ENCODE measurements around the gene JAZF1. TPM values are rescaled to one million over a fixed set of nuclear protein-coding genes. Genes with fewer than 3 reads are reported as not detected.

JAZF1 gene
- total RNA-seq, 1 donor from 2014 or later, result 29.4 TPM

DNA sequence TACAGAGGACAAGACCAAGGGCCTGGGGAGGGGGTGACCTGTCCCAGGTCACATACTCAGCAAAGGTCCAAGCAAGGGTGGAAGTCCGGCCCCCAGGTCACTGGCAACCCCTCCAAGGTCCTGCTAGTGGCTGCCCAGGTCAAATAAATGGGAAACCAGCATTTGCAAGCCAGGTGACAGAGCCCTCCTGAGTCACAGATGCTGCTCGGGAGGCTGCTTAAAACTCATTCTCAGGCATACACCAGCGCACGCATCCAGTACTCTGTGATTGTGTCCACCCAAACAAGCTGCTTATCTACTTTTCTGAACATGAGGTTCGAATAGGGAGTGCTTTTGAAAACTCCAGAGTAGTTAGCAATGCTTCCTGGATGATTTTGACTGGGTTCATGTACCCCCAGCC lies 310.0 kb downstream of the JAZF1 start:
- intact Hi-C loops (cut with micrococcal nuclease), result no loop called here
- Histone ChIP-seq H3K27ac (replicated peaks) (no peak overlapping the region), H3K27me3 (ENCODE audit: low read depth) (no peaks in the 10 kb centered on the region), H3K4me1 (peaks cover 24% of the 10 kb centered on the region), H3K4me3 (no peak overlapping the region), H3K36me3 (no peaks in the 10 kb centered on the region), H3K9me3 (replicated peaks) (no peaks in the 10 kb centered on the region)
- no peak for DNase-seq
- TF ChIP-seq, protein P1, sequence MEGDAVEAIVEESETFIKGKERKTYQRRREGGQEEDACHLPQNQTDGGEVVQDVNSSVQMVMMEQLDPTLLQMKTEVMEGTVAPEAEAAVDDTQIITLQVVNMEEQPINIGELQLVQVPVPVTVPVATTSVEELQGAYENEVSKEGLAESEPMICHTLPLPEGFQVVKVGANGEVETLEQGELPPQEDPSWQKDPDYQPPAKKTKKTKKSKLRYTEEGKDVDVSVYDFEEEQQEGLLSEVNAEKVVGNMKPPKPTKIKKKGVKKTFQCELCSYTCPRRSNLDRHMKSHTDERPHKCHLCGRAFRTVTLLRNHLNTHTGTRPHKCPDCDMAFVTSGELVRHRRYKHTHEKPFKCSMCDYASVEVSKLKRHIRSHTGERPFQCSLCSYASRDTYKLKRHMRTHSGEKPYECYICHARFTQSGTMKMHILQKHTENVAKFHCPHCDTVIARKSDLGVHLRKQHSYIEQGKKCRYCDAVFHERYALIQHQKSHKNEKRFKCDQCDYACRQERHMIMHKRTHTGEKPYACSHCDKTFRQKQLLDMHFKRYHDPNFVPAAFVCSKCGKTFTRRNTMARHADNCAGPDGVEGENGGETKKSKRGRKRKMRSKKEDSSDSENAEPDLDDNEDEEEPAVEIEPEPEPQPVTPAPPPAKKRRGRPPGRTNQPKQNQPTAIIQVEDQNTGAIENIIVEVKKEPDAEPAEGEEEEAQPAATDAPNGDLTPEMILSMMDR (IDR thresholded peaks at IDR 0.05; ENCODE audit: borderline replicate concordance), result no peak

DNA sequence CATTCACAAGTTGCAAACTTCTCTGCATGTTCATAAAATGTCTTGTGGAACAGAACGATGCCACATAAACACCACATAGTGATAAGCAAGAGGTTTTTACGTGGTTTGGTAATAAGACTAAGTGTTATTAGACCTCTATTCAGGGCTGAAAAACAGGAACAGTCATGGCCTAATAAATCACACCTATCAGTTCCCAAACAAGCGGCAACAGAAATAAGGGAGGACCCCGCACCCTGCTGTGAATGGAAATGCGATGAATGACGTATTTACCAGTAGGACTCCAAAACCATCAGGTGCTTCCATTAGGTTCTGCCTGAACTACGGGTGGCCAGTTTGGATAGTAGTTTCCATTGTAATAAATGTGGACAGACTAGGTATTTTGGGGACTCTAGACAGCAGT lies 311.5 kb downstream of the JAZF1 start:
- intact Hi-C loops (cut with micrococcal nuclease), result no loop called here
- TF ChIP-seq, protein P1 (IDR thresholded peaks at IDR 0.05; ENCODE audit: borderline replicate concordance), result no peak
- Histone ChIP-seq H3K36me3 (no peaks in the 10 kb centered on the region), H3K4me3 (no peak overlapping the region), H3K27me3 (ENCODE audit: low read depth) (no peaks in the 10 kb centered on the region), H3K27ac (replicated peaks) (no peak overlapping the region), H3K9me3 (replicated peaks) (no peaks in the 10 kb centered on the region), H3K4me1 (peaks cover 13% of the 10 kb centered on the region)
- no peak for DNase-seq

DNA sequence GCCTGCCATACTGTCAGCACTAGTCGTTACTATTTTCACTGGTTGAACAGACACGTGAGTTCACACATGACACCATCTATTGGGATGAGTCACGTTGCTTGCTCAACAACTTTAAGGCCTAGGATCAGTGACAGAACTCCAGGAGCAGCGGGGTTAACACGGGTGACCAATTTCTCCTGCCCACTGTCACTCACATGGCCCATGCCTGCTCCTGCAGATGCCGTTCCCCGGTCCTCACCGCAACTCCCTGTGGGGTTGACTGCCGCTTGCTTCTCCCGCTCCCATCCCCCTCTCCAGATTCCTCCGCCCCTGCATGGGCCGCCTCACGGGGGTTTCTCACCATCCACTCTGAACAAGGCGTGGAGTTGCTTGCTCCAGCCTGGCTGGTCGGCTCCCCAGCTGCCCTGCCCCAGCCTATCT lies 312.5 kb downstream of the JAZF1 start:
- Histone ChIP-seq H3K27ac (replicated peaks) (no peak overlapping the region), H3K4me3 (no peak overlapping the region), H3K4me1 (peaks cover 5% of the 10 kb centered on the region), H3K27me3 (ENCODE audit: low read depth) (no peaks in the 10 kb centered on the region), H3K9me3 (replicated peaks) (no peaks in the 10 kb centered on the region), H3K36me3 (no peaks in the 10 kb centered on the region)
- DNase-seq, result no peak
- intact Hi-C loops (cut with micrococcal nuclease), result no loop called here
- TF ChIP-seq, protein P1 (IDR thresholded peaks at IDR 0.05; ENCODE audit: borderline replicate concordance), result no peak

DNA sequence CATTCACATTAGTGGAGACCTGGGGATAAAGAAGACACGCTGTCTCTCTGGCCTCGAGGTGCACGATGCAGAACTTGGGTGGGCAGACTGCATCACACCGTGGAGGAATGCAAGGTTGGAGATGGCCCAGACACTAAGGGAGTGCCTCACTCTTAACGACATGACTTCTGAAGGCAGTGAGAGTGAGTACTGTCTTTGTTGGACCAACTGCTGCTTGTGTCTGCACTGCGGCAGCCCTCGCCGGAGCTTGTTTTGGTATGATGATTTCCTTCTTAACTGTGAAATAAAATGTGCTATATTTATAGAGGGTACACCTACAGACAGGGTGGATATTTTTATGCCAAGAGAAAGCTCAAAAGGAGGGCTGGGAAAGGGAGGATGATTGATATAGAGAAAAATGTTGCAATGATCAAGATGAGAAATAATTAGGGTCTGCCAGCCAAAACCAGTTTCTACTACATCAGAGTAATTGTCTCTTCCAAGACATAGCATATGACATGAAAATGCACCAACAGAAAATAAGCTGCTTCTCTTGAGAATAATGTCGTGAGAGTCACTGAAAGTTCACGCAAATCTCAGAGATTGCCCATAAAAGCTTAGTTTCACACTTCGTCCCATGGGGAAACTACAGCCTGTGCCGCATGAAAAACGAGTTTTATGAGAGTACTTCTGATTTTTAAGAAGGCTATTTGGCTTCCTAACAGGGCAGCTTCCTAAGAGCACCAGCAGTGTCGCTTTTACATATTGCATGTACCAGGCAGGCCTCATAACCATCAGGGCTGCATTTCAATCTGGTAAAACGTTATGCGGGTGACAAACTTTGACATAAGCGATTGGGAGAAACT lies 313.5 kb downstream of the JAZF1 start:
- Histone ChIP-seq H3K27me3 (ENCODE audit: low read depth) (no peaks in the 10 kb centered on the region), H3K27ac (replicated peaks) (no peak overlapping the region), H3K9me3 (replicated peaks) (no peaks in the 10 kb centered on the region), H3K4me3 (no peak overlapping the region), H3K36me3 (no peaks in the 10 kb centered on the region), H3K4me1 (no peaks in the 10 kb centered on the region)
- TF ChIP-seq, protein P1 (IDR thresholded peaks at IDR 0.05; ENCODE audit: borderline replicate concordance), result no peak
- intact Hi-C loops (cut with micrococcal nuclease), result no loop called here
- no peak for DNase-seq

DNA sequence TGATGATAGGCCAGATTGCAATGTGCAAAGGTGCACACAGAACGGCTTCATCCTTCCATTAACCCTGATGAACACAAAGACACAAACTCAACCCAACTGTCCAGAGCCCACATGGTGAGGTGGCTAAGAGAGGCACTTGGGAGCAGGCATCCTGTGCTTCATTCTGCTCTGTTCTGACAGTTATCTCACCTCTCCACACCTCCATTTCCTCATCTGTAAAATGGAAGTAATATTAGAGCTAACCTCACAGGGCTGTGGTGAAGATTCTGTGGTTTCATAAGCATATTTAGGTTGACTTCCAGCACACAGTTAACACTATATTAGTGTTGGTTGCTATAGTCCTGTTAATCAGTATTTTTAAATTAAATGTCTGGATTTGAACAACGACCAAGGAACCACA lies 314.3 kb downstream of the JAZF1 start:
- intact Hi-C loops (cut with micrococcal nuclease), result no loop called here
- Histone ChIP-seq H3K27me3 (ENCODE audit: low read depth) (no peaks in the 10 kb centered on the region), H3K36me3 (no peaks in the 10 kb centered on the region), H3K4me1 (no peaks in the 10 kb centered on the region), H3K4me3 (no peak overlapping the region), H3K27ac (replicated peaks) (no peak overlapping the region), H3K9me3 (replicated peaks) (no peaks in the 10 kb centered on the region)
- TF ChIP-seq, protein P1 (IDR thresholded peaks at IDR 0.05; ENCODE audit: borderline replicate concordance), result no peak
- no peak for DNase-seq

All from left ventricle myocardium inferior (tissue), 1 donor.